Myocyte (in vitro differentiated cells): ENCODE measurements around the gene RREB1. TPM values are rescaled to one million over a fixed set of nuclear protein-coding genes. Genes with fewer than 3 reads are reported as not detected.

Experiments
- DNase-seq: peaks from one replicate; pipeline ENCODE4 v3.0.0-alpha.2; 2012; ENCODE audit warnings: low read depth
- total RNA-seq: library from RNA; depleted of rRNA; stranded (reverse); fragments of >200 nt; gene quantifications from 2 replicates; pipeline ENCODE4 v1.2.3, GENCODE V29; 2014

The RREB1 gene
- total RNA-seq, 1 donor from 2014 or later = 19.6 TPM

- DNase-seq = peak; percentile 82
Measured at GRCh38 chr6:7241709-7242645, 134.2 kb downstream of the RREB1 start.

DNA sequence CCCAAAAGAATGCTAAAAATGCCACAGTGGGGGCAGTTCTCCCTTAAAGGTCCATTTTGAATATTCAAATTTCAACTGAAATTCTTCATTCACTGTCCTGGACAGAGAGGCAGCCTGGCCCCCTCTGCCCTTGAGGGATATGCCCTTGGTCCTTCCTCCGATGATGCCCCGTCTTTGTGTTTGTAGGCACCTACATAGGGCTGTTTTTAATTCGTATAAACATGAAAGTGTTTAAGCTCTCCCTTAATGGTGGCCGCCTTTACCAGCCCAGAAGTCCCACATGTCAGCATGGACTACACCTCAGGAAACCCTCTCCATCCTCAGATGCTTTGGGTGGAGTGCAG is 135.0 kb downstream of the RREB1 start:
- DNase-seq = no peak

DNA sequence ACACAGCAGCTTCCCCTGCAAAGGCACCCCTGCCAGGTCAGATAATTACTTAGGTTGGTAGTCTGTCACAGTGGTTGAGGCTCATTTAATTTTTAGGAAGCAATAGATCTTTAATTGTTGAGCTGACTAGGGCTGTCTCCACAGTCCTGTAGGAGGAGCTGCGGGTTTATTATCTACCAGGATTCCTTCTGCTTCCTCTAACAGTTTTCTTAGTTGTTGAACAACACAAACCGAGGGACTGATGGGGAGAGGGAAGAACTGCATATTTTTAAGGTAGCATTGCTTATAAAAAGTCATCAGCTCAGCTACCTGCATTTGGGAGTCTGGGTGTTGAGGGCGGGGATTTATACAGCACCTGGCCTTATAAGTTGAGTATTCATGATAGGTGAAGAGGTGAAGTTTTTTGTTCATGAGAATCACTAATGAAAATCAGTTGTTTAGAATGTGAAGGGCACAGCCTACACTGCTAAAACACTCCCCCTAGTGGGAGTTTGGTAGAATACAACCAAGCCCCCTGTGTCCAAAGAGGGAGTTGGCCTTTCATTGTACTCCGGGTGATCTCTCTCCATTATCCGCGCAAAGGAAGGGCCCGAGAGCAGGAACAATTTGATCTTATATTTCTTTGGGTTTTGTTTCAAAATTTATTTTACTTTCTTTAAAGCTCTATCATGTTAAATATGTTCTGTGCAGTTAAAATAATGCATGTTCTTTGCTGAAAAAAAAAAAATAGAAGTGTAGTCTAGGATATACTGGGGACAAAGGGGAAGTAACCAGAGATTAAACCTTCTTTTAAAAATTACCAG is 135.6 kb downstream of the RREB1 start:
- peak; percentile 82 for DNase-seq

- no peak for DNase-seq
Measured at GRCh38 chr6:7245668-7246393, 138.1 kb downstream of the RREB1 start.

DNA sequence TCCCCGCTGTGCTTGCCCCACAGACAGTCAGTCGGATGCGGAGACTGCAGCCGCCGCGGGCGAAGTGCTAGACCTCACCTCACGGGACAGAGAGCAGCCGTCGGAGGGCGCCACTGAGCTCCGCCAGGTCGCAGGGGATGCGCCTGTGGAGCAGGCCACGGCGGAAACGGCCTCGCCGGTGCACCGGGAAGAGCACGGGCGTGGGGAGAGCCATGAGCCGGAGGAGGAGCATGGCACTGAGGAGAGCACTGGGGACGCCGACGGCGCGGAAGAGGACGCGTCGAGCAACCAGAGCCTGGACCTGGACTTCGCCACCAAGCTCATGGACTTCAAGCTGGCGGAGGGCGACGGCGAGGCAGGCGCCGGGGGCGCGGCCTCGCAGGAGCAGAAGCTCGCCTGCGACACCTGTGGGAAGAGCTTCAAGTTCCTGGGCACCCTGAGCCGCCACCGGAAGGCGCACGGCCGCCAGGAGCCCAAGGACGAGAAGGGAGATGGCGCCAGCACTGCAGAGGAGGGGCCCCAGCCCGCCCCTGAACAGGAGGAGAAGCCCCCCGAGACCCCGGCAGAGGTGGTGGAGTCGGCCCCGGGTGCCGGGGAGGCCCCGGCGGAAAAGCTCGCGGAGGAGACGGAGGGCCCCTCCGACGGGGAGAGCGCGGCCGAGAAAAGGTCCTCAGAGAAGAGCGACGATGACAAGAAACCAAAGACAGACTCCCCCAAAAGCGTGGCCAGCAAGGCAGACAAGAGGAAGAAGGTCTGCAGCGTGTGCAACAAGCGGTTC is 138.8 kb downstream of the RREB1 start:
- no peak for DNase-seq

- DNase-seq = no peak
Measured at GRCh38 chr6:7247179-7247456, 139.4 kb downstream of the RREB1 start.

DNA sequence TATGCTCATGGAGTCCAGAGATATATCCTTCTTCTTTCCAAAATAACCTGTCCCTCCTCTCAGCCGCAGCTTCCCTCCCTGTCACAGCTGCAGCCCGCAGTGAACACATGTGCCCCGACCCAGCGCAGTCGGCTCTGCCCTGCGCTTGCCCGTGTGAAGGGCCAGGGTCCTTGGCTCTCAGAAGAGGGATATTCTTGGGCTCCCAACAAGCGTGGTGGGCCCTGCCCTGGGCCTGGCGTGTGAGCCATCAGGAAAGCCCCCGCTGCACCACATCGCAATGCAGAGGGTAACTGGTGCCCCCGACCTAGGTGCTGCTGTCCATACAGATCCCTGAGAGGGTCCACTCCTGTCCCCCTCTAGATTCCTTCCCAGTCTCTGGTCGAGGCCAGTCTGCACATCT is 140.1 kb downstream of the RREB1 start:
- DNase-seq = no peak

DNA sequence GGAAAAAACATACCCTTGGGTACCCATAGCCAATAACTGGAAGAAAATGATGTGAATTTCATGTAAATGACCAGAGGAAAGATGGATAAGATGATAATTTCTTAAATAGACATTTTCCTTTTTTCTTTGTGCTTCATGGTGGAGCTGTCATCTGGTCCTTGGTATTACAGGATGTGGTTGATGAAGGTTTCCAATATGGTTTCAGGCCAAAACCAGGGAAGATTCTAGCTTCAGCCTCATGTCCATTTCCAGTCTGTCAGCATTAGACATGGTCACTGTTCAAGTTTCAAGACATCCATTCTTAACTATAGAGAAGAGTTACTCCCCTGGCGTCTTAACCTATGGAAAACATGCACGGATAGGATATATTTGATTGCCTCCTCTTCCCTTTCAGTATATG is 141.6 kb downstream of the RREB1 start:
- no peak for DNase-seq

- DNase-seq = no peak
Measured at GRCh38 chr6:7249946-7250643, 142.3 kb downstream of the RREB1 start.

DNA sequence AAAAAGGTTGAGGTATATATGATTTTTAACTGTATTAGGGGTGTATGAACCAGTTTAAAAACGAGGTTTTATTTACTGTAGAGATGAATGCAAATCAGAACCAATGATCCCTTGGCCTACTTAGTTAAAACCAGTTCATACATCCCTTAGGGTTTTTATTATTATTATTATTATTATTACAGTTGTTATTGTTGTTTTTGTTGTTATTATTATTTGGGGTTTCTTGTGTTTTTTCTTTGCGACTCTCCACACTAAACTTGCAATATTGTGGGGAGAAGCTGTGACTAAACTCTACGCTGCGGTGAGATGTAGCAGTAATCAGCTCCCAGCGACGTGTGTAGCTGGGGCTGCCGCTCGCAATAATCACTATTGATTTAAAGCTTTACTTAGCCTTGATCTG is 143.1 kb downstream of the RREB1 start:
- no peak for DNase-seq

DNA sequence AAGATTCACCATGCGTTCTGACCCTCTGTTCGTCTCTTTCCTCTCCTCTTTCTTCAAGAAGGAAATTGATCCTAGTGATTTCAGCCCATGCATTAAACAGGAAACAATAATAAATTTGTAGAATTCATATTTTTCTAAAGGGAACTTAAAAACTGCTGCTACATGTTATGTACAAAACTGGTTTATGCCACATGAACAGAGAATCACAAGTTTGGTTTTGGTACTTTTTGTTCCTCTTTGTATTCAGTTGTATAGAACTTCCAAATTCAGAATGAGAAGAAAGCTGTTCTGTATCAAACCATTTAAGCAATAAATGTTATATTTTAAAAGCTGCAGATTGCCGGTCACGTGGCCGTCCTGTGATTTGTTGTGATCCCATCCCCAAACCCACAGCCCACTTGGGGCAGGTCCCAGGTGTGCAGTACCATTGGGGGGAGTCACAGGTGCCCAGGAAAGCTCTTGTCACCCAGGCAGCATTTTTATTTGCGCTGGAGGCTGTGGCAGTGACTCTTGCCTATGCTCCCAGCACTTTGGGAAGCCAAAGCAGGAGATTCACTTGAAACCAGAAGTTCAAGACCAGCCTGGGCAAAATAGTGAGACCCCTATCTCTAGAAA is 144.0 kb downstream of the RREB1 start:
- no peak for DNase-seq

GRCh38 chr6:7252390-7252789 is 144.6 kb downstream of the RREB1 start:
- DNase-seq = no peak

GRCh38 chr6:7254980-7255835 is 147.4 kb downstream of the RREB1 start:
- DNase-seq = peak; percentile 97

- no peak for DNase-seq
Measured at GRCh38 chr6:7255918-7256317, 148.2 kb downstream of the RREB1 start.

- no peak for DNase-seq
Measured at GRCh38 chr6:7256785-7257184, 149.0 kb downstream of the RREB1 start.

DNA sequence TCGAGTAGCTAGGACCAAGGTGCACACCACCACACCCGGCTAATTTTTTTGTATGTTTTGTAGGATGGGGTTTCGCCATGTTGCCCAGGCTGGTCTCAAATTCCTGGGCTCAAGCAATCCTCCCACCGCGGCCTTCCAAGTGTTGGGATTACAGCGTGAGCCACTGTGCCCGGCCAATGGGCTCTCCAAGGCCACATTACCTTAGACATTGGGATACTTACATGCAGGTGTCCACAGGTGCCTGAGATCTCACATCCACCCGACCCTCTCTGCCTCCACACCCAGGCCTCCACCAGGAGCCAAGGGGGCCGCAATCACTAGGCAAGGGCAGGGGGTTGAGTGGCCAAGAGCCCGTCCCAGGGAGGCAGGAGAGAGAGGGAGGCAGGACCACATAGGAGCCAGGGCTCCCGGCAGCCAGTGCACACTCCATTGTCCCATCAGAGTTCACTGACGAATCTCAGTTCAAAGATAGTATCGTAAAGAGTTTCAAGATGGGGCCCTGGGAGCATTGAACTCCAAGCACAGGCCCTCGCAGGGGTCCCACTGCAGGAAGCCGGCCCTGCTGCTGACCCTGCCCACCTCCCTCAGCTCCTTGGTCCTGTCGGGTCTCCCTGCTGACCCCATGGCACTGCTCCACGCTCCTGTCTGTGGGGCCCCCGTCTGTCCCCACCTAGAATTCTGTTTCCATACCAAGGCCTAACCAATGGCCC is 149.9 kb downstream of the RREB1 start:
- no peak for DNase-seq

DNA sequence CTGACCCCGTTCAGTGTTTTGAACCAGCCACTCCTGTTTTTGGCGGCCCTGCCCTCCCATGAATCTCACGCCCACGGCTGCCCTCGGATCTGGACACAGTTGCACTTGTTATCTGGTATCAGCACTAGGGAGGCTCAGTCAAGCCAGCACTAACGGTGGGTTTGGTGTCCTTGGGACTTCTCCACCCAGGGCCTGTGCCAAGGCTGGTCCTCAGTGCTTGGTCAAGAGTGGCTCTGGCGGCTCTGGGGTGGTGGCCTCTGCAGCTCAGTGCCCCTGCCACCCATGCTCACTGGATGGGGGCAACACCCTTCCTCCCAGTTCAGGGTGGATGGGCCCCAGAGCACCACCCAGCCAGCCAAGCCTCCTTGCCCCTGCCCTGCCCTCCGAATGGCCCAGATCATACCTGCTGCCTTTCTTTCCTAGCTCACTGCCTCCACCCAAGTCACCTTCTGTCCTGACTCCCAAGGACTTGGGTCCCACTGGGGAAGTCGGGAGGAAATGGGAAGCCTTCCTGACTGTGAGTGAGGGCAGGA is 150.5 kb downstream of the RREB1 start:
- DNase-seq = no peak
